ENCODE measurements around the gene ZCCHC2.

ZCCHC2 gene

DNA sequence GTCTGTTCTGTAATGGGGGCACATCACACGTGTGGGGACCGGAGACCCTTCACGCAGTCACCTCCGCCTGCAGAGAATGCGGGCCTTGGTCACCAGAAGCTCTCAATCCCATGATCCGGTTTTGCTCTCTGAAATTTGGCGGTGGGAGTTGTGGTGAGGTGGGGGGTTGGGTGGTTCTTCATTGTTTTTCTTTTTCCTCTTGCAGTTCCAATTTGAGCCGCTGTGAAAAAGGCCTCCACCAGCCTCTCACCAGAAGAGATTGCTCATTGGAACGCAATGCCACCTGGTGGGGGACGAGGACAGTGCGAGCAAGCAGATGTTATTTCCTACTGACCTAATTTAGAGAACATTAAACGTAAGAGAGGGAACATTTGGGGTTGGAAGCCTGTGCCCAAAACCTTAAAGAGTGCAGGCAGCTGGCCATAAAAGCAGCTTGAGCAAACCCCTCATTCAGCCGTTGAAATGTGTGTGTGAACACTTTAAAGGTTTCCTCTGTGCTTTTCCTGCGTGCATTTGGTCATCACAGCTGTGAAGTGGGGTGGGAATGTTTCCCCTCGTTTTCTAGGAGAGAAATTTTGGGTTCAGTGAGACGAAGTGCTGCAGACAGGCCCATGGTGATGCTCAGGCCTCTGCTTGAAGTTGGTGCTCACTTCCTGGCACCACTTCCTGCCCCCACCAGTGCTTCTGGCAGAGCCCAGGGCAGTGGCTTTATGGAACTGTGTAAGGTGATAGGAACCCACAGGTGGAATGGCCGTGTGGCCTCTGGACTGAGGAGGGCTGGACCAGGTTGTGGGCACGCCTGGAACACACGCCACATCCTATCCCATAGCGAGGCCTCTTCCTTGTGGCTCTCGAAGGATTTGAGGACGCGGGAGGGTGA, 61.7 kb downstream of the ZCCHC2 start:
- DNase-seq = peak; percentile 75

DNA sequence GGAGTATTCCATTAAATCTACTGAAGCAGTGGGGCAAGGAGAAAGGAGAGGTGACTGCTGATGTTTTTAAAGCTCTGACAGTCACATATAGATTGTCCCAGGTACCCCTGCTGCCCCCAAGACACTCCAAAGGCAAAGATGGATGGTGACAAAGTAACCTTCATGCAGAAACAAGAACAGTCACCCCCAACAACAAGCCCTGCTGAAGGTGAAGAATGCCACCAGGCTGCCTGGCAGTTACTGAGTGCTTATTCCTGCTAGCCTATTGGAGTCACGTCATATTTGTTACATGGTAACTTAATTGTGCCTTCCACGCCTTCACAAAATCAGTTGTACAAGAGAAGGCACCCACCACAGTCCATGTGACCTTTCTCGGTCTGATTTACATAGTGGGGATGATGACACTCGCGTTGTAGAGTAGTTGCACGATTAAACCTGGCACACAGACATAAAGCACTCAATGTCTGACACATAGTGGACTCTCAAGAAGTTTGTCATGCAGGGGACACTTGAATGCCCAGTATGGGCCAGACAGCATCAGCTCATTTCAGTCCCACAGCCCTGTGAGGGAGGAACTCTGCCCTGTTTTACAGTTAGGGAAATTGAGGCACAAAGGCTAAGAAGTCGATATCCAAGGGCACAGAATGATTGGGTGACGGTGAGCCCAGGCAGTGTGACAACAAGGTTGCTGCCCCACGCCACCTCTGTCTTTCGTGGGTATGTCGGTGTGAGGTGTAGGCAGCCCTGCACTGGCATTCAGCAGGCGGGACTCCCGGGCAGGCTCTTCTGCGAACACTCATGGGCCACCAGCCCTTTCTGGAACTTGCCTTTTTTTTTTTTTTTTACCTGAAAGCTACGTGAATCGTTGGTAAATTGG, 62.7 kb downstream of the ZCCHC2 start:
- peak; percentile 70 for DNase-seq

GRCh38 chr18:62586151-62586774, 63.4 kb downstream of the ZCCHC2 start:
- DNase-seq = peak; percentile 72

DNA sequence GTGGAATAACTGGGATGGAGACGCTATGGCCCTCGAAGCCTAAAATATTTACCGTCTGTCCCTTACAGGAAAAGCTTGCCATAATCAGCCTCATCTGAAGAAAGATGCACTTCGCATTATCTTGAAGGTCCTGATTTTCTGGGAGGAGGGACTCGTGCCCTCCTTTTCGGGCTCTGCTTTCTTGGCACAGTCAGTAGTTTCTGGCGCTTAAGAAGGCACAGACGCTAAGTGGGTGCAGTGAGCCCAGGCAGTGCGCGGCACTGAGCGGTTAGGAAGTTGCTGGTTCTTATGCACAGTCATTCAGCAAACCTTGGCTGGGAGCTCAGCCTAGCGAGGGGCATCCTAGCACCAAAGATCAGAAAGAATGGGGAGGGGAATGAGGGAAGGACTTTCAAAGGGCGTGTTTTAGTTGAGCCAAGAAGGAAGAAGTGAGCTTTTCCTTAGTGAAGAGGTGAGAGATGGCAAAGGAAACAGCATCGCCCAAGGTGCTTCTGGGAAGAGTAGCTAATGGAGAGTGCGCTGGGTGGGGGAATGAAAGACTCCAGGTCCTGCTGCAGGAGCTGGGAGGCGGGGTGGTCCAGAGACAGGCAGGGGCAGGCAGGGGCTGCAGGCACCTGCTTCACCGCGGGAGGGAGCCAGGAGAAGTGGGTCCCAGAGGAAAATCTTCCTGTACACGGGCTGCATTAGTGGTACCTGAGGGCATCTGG, 64.1 kb downstream of the ZCCHC2 start:
- DNase-seq = no peak

DNA sequence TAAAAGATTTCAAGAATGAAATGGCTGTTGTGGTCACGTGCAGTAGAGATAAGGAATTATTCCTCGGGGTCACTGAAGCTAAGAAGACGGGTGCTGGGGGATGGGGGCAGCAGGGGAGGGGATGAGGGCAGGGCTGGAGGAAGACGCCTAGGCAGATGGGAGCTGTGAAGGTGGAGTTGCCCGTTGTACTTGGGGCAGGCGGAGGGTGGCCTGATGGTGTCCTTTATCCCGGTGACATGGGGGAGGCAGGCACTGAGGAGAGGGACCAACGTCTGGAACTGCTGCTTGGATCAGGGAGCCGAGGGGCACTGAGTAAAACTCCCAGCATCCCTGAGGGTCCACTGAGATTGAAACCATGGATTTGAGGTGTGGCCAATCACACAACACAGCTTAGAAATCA, 64.9 kb downstream of the ZCCHC2 start:
- no peak for DNase-seq

- DNase-seq = no peak
Measured at GRCh38 chr18:62588217-62588616, 65.4 kb downstream of the ZCCHC2 start.

DNA sequence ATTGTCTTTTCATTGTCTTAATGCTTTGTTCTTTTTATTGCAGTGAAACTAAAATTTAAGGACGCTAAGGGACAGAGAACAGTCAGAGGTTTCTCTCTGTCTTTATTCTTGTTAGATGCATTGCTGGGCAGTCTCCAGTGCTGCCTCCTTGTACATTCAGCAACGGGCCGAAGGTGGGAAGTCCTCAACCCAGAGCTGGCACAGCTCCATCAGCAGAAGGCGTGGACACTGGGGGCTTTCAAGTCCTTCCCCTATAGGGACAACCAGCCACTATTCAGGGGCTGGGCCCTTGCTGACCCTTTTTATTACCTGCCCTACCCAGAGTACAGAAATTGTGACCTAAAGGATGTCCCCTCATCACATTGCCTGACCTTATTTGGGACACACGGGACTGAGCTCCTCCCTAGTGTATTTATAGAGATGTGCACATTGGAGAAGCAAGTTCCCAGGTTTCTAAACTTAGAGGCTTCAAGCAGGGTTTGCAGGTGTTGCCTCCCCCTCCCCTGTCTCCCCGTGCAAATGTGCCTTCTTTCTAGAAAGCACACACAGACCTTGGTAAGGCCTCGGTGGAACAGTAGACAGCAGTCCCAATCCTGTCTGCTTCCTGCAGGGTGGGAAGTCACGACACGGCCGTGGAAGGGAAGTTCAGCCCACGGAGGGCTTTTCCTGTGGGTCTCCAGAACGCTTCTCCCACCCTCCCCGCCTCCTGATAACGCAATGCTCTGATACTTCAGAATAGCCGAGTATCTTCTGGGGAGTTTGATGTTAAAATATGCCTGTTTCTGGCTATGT, 68.2 kb downstream of the ZCCHC2 start:
- DNase-seq = no peak

- DNase-seq = no peak
Measured at GRCh38 chr18:62596145-62597005, 73.5 kb downstream of the ZCCHC2 start.

- no peak for DNase-seq
Measured at GRCh38 chr18:62601871-62602270, 79.0 kb downstream of the ZCCHC2 start.

DNA sequence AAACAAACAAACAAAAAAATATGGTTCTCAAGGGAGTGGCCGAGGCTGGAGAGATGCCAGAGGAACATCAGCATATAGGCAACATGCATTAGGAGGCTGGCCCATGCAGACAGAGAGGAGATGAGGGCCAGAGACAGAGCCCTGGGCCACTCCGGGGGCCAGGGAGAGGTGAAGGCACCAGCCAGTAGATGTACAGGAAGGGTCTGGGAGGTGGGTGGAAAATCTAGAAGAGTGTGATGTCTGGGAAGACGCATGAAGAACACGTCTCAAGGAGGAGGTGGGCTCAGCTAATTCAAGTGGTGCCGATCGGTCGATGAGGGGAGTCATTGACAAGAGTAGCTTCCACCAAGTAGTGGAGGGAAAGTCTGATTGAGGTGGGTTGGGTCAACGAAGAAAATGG, 79.9 kb downstream of the ZCCHC2 start:
- no peak for DNase-seq

- no peak for DNase-seq
Measured at GRCh38 chr18:62603211-62603610, 80.4 kb downstream of the ZCCHC2 start.

DNA sequence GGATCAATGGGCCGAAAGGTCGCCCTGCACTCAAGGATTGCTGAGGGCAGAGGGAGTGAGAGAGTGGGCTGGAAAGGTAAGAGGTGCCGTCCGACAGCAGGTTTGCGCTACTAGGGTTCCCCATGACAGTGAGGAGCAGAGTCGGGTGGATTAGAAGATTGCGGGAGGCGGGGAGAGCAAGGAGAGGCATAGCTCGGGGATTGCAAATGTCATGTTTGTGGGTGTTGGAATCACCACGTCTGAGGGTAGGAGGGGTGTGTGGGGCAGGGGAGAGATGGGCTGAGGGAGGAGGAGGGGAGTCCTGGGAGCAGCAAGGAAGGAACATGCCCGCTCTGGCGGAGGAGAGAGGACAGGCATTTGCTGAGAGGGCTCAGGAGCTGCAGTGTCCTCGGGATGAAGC, 81.2 kb downstream of the ZCCHC2 start:
- DNase-seq = no peak

DNA sequence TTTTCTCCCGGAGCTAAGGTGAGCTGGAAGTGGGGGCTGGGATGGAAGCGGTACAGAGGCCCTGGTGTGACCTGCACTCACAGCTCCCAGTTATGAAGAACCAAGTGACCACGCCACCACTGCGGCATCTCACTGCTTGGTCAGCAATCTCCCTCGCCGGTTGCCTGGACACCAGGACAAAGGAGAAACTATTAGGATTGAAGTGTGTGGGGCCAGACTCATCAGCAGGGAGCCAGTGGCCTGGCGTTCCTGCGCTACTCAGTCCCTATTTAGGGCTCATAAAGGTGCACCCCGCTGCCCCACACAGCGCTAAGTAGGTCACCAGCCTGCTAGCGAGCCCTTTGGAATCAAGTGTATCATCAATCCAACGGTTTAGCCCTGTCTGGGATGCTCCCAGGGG, 82.9 kb downstream of the ZCCHC2 start:
- no peak for DNase-seq

- DNase-seq = no peak
Measured at GRCh38 chr18:62606106-62606505, 83.3 kb downstream of the ZCCHC2 start.

GRCh38 chr18:62607302-62607701, 84.5 kb downstream of the ZCCHC2 start:
- no peak for DNase-seq

GRCh38 chr18:62607708-62608428, 85.0 kb downstream of the ZCCHC2 start:
- DNase-seq = no peak

GRCh38 chr18:62609764-62610163, 86.9 kb downstream of the ZCCHC2 start:
- no peak for DNase-seq

DNA sequence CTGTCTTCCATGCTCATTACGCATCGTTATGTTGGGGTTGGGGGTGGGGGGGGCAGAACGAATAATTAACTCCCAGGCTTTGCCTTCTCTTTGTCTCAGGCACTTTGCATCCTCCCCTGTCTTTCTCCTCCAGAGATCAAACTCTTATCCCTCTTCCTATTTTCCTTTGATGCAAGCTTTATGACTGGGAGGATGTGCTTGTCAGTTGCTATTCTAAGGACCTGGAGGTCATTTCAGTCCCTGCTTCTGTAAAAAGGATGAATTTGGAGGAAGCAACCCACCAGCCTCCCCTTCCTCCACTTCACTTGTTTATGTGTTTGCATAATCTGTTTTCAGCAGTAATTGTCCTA, 87.5 kb downstream of the ZCCHC2 start:
- no peak for DNase-seq

GRCh38 chr18:62610701-62611411, 88.0 kb downstream of the ZCCHC2 start:
- no peak for DNase-seq

Data from stimulated activated naive CD4-positive, alpha-beta T cell treated with Interleukin-2 at 50 U/mL for 16 hours (primary cell).